Nephron progenitor cell (in vitro differentiated cells): ENCODE data around the gene ZSCAN25.
"Not testable (repeated sequence)": the region's sequence is repeated elsewhere in the genome, so short reads cannot be mapped to it uniquely, and the experiment has no call there.

Source experiments
- DNase-seq: peaks from one replicate; pipeline ENCODE4 v3.0.0; 2021
- H3K27ac Mint-ChIP-seq: 2 replicates; pipeline ENCODE4 v1.8.0; 2021; ENCODE audit warnings: mild to moderate bottlenecking, moderate library complexity, mixed read lengths
- H3K27me3 Mint-ChIP-seq: 2 replicates; pipeline ENCODE4 v1.8.0; 2021; ENCODE audit warnings: mild to moderate bottlenecking, low read depth, mixed read lengths; ENCODE audit not compliant: poor library complexity
- H3K36me3 Mint-ChIP-seq: 2 replicates; pipeline ENCODE4 v1.8.0; 2021; ENCODE audit warnings: low read depth, mixed read lengths
- H3K4me1 Mint-ChIP-seq: 2 replicates; pipeline ENCODE4 v1.8.0; 2021; ENCODE audit warnings: mixed read lengths
- H3K4me3 Mint-ChIP-seq: 2 replicates; pipeline ENCODE4 v1.8.0; 2021; ENCODE audit warnings: mild to moderate bottlenecking, moderate library complexity, mixed read lengths
- H3K9me3 Mint-ChIP-seq: 2 replicates; pipeline ENCODE4 v1.8.0; 2021; ENCODE audit warnings: mild to moderate bottlenecking, moderate library complexity, mixed read lengths
- CTCF ChIP-seq: fragments of 200-600 bp; sonication (generic); IDR thresholded peaks from 2 replicates; pipeline ENCODE4 v1.5.0; 2021; ENCODE audit warnings: antibody characterized with exemption

ZSCAN25 gene

GRCh38 chr7:99616359-99617191, at the start of gene ZSCAN25:
ZSCAN25 (plus strand) TSS chr7:99616946; CDS start chr7:99619607, 2,661 bp downstream.
- Mint-ChIP-seq H3K4me1 (peaks cover 31% of the 10 kb centered on the region), H3K36me3 (peaks cover 26% of the 10 kb centered on the region), H3K27ac (peak within 1 kb of the TSS; percentile 98), H3K27me3 (peaks cover 22% of the 10 kb centered on the region), H3K9me3 (peaks cover 7% of the 10 kb centered on the region), H3K4me3 (peak within 1 kb of the TSS; percentile 95)
- TF ChIP-seq CTCF, result peak; percentile 25
- DNase-seq, result peak; percentile 91

GRCh38 chr7:99568770-99569169, 48.0 kb upstream of the ZSCAN25 start:
- not testable (repeated sequence) for H3K27ac Mint-ChIP-seq, H3K4me1 Mint-ChIP-seq, H3K9me3 Mint-ChIP-seq, DNase-seq, H3K4me3 Mint-ChIP-seq, H3K27me3 Mint-ChIP-seq
- H3K36me3 Mint-ChIP-seq, result peaks cover 74% of the 10 kb centered on the region

GRCh38 chr7:99571768-99572167, 45.0 kb upstream of the ZSCAN25 start:
- no peak for DNase-seq
- no peak for TF ChIP-seq CTCF
- H3K27ac Mint-ChIP-seq, result peak overlapping the region; percentile 11
- no peaks in the 10 kb centered on the region for H3K4me1 Mint-ChIP-seq
- H3K9me3 Mint-ChIP-seq, result no peaks in the 10 kb centered on the region
- no peaks in the 10 kb centered on the region for H3K27me3 Mint-ChIP-seq
- H3K4me3 Mint-ChIP-seq, result no peak overlapping the region
- peaks cover 55% of the 10 kb centered on the region for H3K36me3 Mint-ChIP-seq

- Mint-ChIP-seq H3K4me1 (no peaks in the 10 kb centered on the region), H3K9me3 (no peaks in the 10 kb centered on the region), H3K36me3 (peaks cover 55% of the 10 kb centered on the region), H3K27me3 (no peaks in the 10 kb centered on the region), H3K27ac (no peak overlapping the region), H3K4me3 (no peak overlapping the region)
- TF ChIP-seq CTCF, result no peak
- no peak for DNase-seq
Measured at GRCh38 chr7:99573257-99573656, 43.5 kb upstream of the ZSCAN25 start.

- H3K36me3 Mint-ChIP-seq, result peaks cover 29% of the 10 kb centered on the region
Measured at GRCh38 chr7:99576251-99576650, 40.5 kb upstream of the ZSCAN25 start.

More at GRCh38 chr7:99576251-99576650, 40.5 kb upstream of the ZSCAN25 start:
- DNase-seq, result no peak
- no peak for TF ChIP-seq CTCF
- Mint-ChIP-seq H3K9me3 (no peaks in the 10 kb centered on the region), H3K4me3 (no peak overlapping the region), H3K4me1 (peaks cover 10% of the 10 kb centered on the region), H3K27ac (no peak overlapping the region), H3K27me3 (no peaks in the 10 kb centered on the region)
